Suprapubic skin (tissue), 4 donors: ENCODE results near the gene NVL. TPM values are rescaled to one million over a fixed set of nuclear protein-coding genes. Genes with fewer than 3 reads are reported as not detected.

Experiments
- DNase-seq, 2 donors: peaks; one replicate each; pipeline ENCODE4 v3.0.0-alpha.2; 2019; ENCODE audit warnings: low spot score in 2 of 2
- H3K27ac ChIP-seq: fragments of 200-600 bp; sonication (generic); one replicate; pipeline ENCODE4 v1.5.1; 2019
- H3K27me3 ChIP-seq: fragments of 200-600 bp; sonication (generic); one replicate; pipeline ENCODE4 v1.5.1; 2019
- H3K36me3 ChIP-seq: fragments of 200-600 bp; sonication (generic); one replicate; pipeline ENCODE4 v1.5.1; 2019
- H3K4me1 ChIP-seq: fragments of 200-600 bp; sonication (generic); one replicate; pipeline ENCODE4 v1.5.1; 2019
- H3K4me3 ChIP-seq: fragments of 200-600 bp; sonication (generic); one replicate; pipeline ENCODE4 v1.5.1; 2019; ENCODE audit warnings: mild to moderate bottlenecking
- H3K9me3 ChIP-seq: fragments of 200-600 bp; sonication (generic); one replicate; pipeline ENCODE4 v1.5.1; 2019
- CTCF ChIP-seq, 2 donors: fragments of 200-600 bp in 1 of 2; fragments of 450-650 bp in 1 of 2; sonication (generic) in 1 of 2; IDR thresholded peaks; one replicate each; pipeline ENCODE4 v1.5.1; 2016 to 2019; ENCODE audit warnings: antibody characterized with exemption in 2 of 2, mild to moderate bottlenecking in 1 of 2, moderate library complexity in 1 of 2
- EP300 ChIP-seq: sonication (generic); formaldehyde crosslinking; IDR thresholded peaks from one replicate; pipeline ENCODE4 v1.6.1; 2017; ENCODE audit warnings: antibody characterized with exemption
- POLR2A ChIP-seq, 2 donors: fragments of 450-650 bp; IDR thresholded peaks; one replicate each; pipeline ENCODE4 v1.6.1; 2017; ENCODE audit warnings: antibody characterized with exemption in 2 of 2, mild to moderate bottlenecking in 2 of 2, moderate library complexity in 2 of 2
- POLR2AphosphoS5 ChIP-seq, 3 donors: sonication (generic); formaldehyde crosslinking; IDR thresholded peaks; one replicate each; pipeline ENCODE4 v1.6.1; 2017; ENCODE audit warnings: antibody characterized with exemption in 3 of 3
- WGBS: methylation state at CpG from one replicate; pipeline ENCODE4 v1.1.5; 2018; 5-methylcytosine and 5-hydroxymethylcytosine counted together
- total RNA-seq, 4 donors: library from RNA; depleted of rRNA; stranded (reverse); fragments of >200 nt; gene quantifications; one replicate each; pipeline ENCODE4 v1.1.0, GENCODE V29; 2016

Gene NVL
- total RNA-seq, 4 donors from 2014 or later: 31.7 to 86.4 (median 36.8) TPM

GRCh38 chr1:224234017-224234416 is 96.0 kb downstream of the NVL start:
- TF ChIP-seq POLR2AphosphoS5 (IDR thresholded peaks at IDR 0.05) (no peak), POLR2A (IDR thresholded peaks at IDR 0.05) (no peak), EP300 (no peak), CTCF (IDR thresholded peaks at IDR 0.05) (no peak)

GRCh38 chr1:224226849-224227502 is 103.0 kb downstream of the NVL start:
- peaks cover 18% of the 10 kb centered on the region for H3K4me1 ChIP-seq
- no peaks in the 10 kb centered on the region for H3K27me3 ChIP-seq
- TF ChIP-seq POLR2AphosphoS5 (IDR thresholded peaks at IDR 0.05): no peak
- TF ChIP-seq POLR2A (IDR thresholded peaks at IDR 0.05): no peak
- no peak for TF ChIP-seq EP300
- TF ChIP-seq CTCF (IDR thresholded peaks at IDR 0.05): no peak
- 88% methylated on average over 6 of the region's 6 CpGs for WGBS
- no peaks in the 10 kb centered on the region for H3K9me3 ChIP-seq
- H3K4me3 ChIP-seq: no peak overlapping the region
- no peak overlapping the region for H3K27ac ChIP-seq
- no peak for DNase-seq
- peaks cover 51% of the 10 kb centered on the region for H3K36me3 ChIP-seq

More at GRCh38 chr1:224234017-224234416, 96.0 kb downstream of the NVL start:
- Histone ChIP-seq H3K4me1 (no peaks in the 10 kb centered on the region), H3K9me3 (no peaks in the 10 kb centered on the region), H3K27me3 (no peaks in the 10 kb centered on the region), H3K4me3 (no peak overlapping the region), H3K27ac (no peak overlapping the region), H3K36me3 (peaks cover 61% of the 10 kb centered on the region)
- no peak for DNase-seq

GRCh38 chr1:224223819-224224714 is 105.9 kb downstream of the NVL start:
- TF ChIP-seq POLR2AphosphoS5 (IDR thresholded peaks at IDR 0.05) (no peak), EP300 (no peak)
- Histone ChIP-seq H3K27me3 (no peaks in the 10 kb centered on the region), H3K27ac (peak overlapping the region; percentile 2), H3K4me1 (peaks cover 20% of the 10 kb centered on the region), H3K4me3 (no peak overlapping the region), H3K36me3 (peaks cover 24% of the 10 kb centered on the region), H3K9me3 (no peaks in the 10 kb centered on the region)
- no peak for DNase-seq
- 68% methylated on average over 12 of the region's 12 CpGs for WGBS

- 53% methylated on average over 7 of the region's 7 CpGs for WGBS
- H3K27me3 ChIP-seq: no peaks in the 10 kb centered on the region
- DNase-seq: no peak
- H3K36me3 ChIP-seq: no peaks in the 10 kb centered on the region
- peaks cover 34% of the 10 kb centered on the region for H3K4me1 ChIP-seq
- TF ChIP-seq EP300 (no peak), CTCF (IDR thresholded peaks at IDR 0.05) (no peak), POLR2A (IDR thresholded peaks at IDR 0.05) (no peak)
- peak overlapping the region; percentile 2 for H3K4me3 ChIP-seq
- no peaks in the 10 kb centered on the region for H3K9me3 ChIP-seq
- peak overlapping the region; percentile 78 for H3K27ac ChIP-seq
These were observed 110.3 kb downstream of the NVL start for GRCh38 chr1:224219612-224220059.

GRCh38 chr1:224219011-224219611 is 110.9 kb downstream of the NVL start:
- peak overlapping the region; percentile 78 for H3K27ac ChIP-seq
- 51% methylated on average over 5 of the region's 5 CpGs for WGBS
- H3K36me3 ChIP-seq: no peaks in the 10 kb centered on the region
- no peaks in the 10 kb centered on the region for H3K9me3 ChIP-seq
- DNase-seq: no peak
- no peak overlapping the region for H3K4me3 ChIP-seq
- H3K27me3 ChIP-seq: no peaks in the 10 kb centered on the region
- TF ChIP-seq POLR2A (IDR thresholded peaks at IDR 0.05) (no peak), POLR2AphosphoS5 (IDR thresholded peaks at IDR 0.05) (peak in 1 of 3 donors; percentile 22)
- H3K4me1 ChIP-seq: peaks cover 30% of the 10 kb centered on the region
